ENCODE data around the gene ACTG1. TPM values are rescaled to one million over a fixed set of nuclear protein-coding genes. Genes with fewer than 3 reads are reported as not detected.

The ACTG1 gene
- total and polyA plus RNA-seq, 9 of the 15 experiments (the other 6 are each of a cell fraction or from before 2014, with no cell fraction given): 224 to 1,775 (median 568) TPM

DNA sequence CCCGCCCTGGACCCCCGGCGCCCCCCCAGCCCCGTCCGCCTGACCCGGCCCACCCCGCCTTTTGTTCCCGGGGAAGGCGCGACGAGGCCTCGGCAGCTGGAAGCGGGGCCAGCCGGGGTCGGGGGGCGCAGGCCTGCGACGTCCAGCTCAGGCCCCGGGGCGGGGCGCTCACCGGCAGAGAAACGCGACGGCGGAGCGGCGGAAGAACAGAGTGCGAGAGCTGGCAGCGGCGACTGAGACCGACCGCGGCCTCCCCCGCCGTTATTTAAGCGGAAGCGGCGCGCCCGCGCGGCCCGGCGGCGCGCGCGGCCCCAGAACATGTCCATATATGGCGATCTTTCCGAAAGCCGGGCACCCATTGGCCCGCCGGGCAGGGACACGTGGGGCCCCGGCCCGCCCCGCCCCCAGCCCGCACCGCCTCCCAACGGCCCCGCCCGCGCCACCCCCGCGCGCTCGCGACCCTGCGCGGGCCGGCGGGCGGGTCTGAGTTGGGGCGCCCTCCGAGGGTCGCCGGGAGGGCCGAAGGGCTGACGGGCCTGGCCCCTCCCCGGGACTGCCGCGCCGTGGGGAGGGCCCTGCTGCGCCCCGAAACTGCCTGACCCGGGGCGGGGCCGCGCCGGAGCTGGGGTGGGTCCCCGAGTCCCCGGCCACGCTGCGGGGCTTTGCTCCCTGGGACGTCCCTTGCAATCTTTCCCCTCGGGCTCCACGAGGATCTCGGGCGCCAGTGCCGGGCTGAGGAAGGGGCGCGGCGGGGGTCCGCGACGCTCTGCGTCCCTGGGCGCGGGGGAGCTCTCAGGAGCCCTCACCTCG lies at the start of gene ACTG1 (continued):
- TF ChIP-seq RBM39 (optimal IDR thresholded peaks at IDR 0.05; ENCODE audit: low read depth, low read length): no peak
- no peak for TF ChIP-seq SMARCB1 (IDR thresholded peaks at IDR 0.05; ENCODE audit: insufficient read length, low read depth)
- TF ChIP-seq ZNF384 (IDR thresholded peaks at IDR 0.05; ENCODE audit: low read depth, low read length): no peak
- TF ChIP-seq, protein P1, sequence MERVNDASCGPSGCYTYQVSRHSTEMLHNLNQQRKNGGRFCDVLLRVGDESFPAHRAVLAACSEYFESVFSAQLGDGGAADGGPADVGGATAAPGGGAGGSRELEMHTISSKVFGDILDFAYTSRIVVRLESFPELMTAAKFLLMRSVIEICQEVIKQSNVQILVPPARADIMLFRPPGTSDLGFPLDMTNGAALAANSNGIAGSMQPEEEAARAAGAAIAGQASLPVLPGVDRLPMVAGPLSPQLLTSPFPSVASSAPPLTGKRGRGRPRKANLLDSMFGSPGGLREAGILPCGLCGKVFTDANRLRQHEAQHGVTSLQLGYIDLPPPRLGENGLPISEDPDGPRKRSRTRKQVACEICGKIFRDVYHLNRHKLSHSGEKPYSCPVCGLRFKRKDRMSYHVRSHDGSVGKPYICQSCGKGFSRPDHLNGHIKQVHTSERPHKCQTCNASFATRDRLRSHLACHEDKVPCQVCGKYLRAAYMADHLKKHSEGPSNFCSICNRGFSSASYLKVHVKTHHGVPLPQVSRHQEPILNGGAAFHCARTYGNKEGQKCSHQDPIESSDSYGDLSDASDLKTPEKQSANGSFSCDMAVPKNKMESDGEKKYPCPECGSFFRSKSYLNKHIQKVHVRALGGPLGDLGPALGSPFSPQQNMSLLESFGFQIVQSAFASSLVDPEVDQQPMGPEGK (CRISPR knock-in tag; IDR thresholded peaks at IDR 0.05; ENCODE audit: borderline replicate concordance): no peak
- TF ChIP-seq FOXM1 (IDR thresholded peaks at IDR 0.05; ENCODE audit: low read depth): no peak
- TF ChIP-seq FOXM1 (CRISPR knock-in tag; IDR thresholded peaks at IDR 0.05; ENCODE audit: low read depth): no peak
- TF ChIP-seq HDAC2 (IDR thresholded peaks at IDR 0.05): no peak
- no peak for TF ChIP-seq SP1 (CRISPR knock-in tag; IDR thresholded peaks at IDR 0.05)
- TF ChIP-seq, protein P2, sequence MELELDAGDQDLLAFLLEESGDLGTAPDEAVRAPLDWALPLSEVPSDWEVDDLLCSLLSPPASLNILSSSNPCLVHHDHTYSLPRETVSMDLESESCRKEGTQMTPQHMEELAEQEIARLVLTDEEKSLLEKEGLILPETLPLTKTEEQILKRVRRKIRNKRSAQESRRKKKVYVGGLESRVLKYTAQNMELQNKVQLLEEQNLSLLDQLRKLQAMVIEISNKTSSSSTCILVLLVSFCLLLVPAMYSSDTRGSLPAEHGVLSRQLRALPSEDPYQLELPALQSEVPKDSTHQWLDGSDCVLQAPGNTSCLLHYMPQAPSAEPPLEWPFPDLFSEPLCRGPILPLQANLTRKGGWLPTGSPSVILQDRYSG (tag; conservative IDR thresholded peaks at IDR 0.05; ENCODE audit: low read depth): no peak
- TF ChIP-seq, protein P3, sequence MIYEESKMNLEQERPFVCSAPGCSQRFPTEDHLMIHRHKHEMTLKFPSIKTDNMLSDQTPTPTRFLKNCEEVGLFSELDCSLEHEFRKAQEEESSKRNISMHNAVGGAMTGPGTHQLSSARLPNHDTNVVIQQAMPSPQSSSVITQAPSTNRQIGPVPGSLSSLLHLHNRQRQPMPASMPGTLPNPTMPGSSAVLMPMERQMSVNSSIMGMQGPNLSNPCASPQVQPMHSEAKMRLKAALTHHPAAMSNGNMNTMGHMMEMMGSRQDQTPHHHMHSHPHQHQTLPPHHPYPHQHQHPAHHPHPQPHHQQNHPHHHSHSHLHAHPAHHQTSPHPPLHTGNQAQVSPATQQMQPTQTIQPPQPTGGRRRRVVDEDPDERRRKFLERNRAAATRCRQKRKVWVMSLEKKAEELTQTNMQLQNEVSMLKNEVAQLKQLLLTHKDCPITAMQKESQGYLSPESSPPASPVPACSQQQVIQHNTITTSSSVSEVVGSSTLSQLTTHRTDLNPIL (CRISPR knock-in tag; IDR thresholded peaks at IDR 0.05): no peak
- no peak for TF ChIP-seq POLR3A (IDR thresholded peaks at IDR 0.05; ENCODE audit: borderline replicate concordance, extremely low read depth, insufficient read depth, insufficient read length)
- no peak for TF ChIP-seq TRIM28 (IDR thresholded peaks at IDR 0.05)
- TF ChIP-seq ZNF785 (CRISPR knock-in tag; IDR thresholded peaks at IDR 0.05): no peak
- peak; percentile 75; the same call in 1 of the 2 replicates for TF ChIP-seq MBD2 (IDR thresholded peaks at IDR 0.05; ENCODE audit: borderline replicate concordance, low read depth)
- no peak for TF ChIP-seq SMAD2 (IDR thresholded peaks at IDR 0.05; ENCODE audit: low read depth, low read length)
- TF ChIP-seq CREM (IDR thresholded peaks at IDR 0.05; ENCODE audit: low read depth): peak; percentile 48
- no peak for TF ChIP-seq SNRNP70 (optimal IDR thresholded peaks at IDR 0.05; ENCODE audit: low read depth, low read length)
- TF ChIP-seq NFE2 (IDR thresholded peaks at IDR 0.05; ENCODE audit: low read depth): no peak
- TF ChIP-seq DACH1 (IDR thresholded peaks at IDR 0.05; ENCODE audit: partially characterized antibody): no peak
- TF ChIP-seq ZNF445 (CRISPR knock-in tag; IDR thresholded peaks at IDR 0.05; ENCODE audit: low read depth): no peak
- no peak for TF ChIP-seq RHOXF2B (CRISPR knock-in tag; conservative IDR thresholded peaks at IDR 0.05)
- TF ChIP-seq HCFC1 (IDR thresholded peaks at IDR 0.05; ENCODE audit: low read depth, low read length): no peak
- TF ChIP-seq ESRRB (CRISPR knock-in tag; IDR thresholded peaks at IDR 0.05; ENCODE audit: borderline replicate concordance): no peak
- TF ChIP-seq GTF2F1 (IDR thresholded peaks at IDR 0.05; ENCODE audit: low read depth, low read length): peak; percentile 95
- 0 out of 2 replicates have a peak, but pooled peaks have one; percentile 42 for TF ChIP-seq XRCC5 (IDR thresholded peaks at IDR 0.05; ENCODE audit: low read depth, low read length)
- no peak for TF ChIP-seq HDGF (IDR thresholded peaks at IDR 0.05)
- TF ChIP-seq TAF7 (tag; IDR thresholded peaks at IDR 0.05): no peak
- no peak for TF ChIP-seq KHSRP (IDR thresholded peaks at IDR 0.05)
- TF ChIP-seq SLC30A9 (CRISPR knock-in tag; IDR thresholded peaks at IDR 0.05): no peak

Measured in K562 (cell line).